HG03103 (cell line): ENCODE measurements around the gene STS.

Experiments used
- ATAC-seq: cut with Tn5 transposase; IDR thresholded peaks from one replicate; pipeline ENCODE4 v1.9.1; 2021; ENCODE audit warnings: low read depth; ENCODE audit not compliant: unreplicated experiment

The STS gene

DNA sequence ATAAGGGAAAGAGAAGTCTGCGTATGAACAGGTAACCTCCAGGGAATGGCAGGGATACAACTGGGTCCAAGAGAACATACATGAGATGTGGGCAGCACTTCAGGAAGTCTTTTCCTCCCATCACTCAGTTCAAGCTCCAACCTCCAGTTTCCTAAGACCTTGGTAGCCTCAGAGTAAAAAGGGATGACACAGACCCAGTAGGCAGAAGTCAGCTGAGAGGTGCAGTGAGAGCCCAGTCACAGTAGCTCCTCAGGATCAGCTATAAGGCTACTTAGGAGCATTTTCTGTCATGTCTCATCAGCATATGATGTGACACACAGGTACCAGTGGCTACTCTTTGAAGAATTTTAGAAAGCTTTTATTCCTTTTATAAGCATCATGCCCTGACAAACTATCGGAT, 12.5 kb upstream of the STS start:
- no peak for ATAC-seq

DNA sequence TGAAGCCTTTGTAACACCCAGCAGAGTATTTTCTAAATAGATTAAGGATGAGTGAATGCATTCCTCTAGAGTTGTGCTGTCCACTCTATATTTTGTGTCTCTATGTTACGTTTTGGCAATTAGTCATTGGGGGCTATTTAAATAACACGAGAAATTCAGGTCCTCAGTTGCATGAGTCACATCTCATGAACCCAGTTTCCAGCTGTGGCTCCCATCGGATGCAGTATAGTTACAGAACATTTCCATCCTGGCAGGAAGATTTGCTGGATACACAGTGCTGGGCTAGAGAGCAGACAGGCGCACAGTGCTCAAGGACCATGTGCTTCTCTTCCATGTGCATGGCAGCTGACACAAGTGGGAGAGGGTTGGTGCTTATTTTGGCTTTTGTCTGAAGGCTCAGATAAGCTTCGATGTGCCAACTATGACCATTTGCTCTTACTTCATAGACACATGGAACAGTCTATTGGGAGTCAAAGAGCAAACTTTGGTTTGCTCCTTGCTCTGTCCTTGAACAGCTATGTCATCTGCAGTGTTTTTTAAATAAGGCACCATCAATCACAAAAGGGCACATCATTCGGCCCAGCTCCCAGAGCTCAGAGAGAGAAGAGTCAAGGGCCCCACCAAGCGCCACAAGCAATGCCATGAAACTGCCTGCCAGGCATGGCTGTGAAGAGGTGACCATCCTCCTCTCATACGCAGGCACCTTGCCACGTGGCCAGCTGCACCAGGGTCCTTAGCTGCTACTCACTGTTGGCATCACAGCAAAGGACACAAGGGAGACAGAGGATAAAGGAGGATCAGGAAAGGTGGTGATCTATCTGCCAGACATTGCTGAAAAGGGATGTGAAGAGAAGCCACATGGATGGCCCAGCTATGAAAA, 8.1 kb upstream of the STS start:
- ATAC-seq, result no peak

DNA sequence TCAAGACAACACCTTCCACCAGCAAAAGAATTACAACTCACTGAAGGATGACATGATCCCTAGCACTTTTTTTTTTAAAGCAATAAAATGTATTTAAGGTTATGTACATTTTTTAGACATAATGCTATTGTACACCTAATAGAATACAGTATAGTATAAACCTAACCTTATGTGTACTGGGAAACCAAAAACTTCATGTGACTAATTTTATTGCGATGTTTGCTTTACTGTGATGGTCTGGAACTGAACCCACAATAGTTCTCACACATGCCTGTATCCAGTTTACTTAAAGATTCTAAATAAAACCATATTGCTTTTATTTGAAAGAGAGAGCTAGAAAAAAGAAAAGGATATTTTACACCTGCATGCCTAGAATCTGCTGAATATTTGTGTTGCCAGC, 4.4 kb upstream of the STS start:
- ATAC-seq, result no peak

DNA sequence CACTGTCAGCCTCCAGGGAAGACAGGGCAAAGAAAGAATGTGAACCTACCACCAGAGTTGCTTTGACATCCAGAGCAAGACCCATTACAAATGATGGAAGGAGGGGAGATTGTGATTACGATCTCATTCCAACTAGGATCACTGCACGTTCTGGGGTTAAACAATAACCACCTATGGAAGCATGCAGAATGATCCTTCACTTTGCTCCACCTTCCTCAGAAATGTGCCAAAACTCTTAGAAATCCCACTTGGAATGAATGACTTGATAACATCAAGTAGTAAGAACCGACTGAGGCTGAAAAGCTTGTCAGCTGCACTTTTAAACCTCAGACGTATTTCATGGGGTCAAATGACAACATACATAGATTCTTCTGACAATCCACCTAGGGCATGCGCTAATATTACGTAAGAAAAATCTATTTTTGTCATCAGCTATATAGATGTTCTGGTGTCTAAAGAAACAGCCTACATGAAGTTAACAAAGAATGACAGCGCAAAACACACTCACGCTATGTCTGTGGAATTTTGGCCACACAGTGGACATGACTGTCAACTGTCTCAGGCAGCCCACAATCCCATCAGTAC, 3.5 kb upstream of the STS start:
- no peak for ATAC-seq

DNA sequence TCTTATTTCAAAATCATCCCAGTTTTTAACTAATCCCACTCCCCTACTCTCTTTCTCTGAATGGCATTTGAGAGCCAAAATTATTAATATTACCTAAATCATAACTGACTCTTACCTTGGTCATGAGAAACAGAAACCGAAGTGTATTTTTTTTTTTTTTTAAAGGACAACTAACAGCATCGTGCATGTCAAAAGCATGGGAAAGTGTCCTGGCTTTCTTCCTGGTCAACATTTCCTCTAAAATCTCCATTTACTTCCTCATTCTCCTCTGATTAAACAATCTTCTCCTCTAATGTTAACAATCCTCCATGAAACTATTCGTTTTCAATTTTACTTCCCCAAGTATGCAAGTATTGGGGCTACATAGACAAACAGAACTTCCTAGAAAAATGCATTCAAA, 2.1 kb upstream of the STS start:
- ATAC-seq, result no peak

DNA sequence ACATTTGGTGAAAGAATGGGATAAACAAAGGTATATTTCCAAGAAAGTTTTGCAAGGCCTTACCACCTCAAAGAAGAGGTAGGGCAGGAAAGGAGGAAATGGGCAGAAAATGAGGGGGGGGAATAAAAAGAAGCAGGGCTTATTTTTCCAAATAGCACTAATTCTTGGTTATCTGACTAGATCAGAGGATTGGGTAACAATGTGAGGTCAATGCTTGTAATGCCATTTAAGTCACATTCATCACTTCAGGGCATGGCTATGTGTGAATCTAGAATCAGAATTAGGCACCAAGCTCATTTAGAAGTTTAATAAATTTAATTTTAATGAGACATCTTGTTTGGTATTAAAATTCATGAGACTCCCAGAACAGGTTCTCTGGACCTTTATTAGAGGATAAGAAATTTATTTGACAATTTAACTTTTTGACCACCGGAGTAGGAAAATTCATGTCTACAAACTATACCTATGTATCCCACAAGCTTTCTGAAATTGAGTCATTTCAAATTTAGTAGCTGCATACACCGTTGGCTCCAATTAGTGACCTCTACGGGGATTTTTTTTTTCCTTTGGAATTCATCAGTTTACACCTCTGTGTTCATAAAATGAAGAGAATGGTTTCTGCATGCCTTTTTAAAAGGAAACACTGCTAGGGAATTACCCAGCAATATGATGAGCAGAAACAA, 1.4 kb upstream of the STS start:
- no peak for ATAC-seq

DNA sequence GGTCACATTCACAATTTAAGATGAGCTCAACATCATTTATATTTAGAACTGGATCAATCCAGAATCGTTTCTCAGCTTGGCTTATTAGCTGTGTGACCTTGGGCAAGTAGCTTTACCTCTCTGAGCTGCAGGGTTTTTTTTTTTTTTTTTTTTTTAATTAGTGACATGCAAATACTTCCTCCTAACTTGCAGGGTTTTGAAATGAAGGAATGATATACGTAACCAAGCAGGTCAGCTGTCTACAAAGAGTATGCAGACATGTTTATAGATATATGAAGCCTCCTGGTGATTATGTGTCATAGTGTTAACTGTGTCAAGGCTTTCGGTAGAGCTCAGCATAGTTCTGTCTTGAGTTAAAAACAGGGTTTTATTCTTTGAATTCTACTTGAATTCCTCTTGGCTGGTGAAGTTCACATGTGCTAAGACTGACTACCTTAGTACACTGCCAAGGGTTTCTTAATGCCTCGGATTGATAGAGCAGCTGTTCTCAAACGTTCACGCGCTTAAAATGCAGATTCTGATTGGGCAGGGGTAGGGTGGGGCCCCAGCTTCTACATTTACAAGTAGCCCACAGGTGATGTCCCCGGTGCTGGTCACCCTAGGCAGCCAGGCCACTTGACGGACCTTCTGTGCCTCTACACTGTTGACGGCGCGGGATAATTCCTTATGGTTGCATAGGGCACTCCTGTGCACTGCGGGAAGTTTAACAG, 654 bp upstream of the STS start:
- peak; percentile 11 for ATAC-seq

DNA sequence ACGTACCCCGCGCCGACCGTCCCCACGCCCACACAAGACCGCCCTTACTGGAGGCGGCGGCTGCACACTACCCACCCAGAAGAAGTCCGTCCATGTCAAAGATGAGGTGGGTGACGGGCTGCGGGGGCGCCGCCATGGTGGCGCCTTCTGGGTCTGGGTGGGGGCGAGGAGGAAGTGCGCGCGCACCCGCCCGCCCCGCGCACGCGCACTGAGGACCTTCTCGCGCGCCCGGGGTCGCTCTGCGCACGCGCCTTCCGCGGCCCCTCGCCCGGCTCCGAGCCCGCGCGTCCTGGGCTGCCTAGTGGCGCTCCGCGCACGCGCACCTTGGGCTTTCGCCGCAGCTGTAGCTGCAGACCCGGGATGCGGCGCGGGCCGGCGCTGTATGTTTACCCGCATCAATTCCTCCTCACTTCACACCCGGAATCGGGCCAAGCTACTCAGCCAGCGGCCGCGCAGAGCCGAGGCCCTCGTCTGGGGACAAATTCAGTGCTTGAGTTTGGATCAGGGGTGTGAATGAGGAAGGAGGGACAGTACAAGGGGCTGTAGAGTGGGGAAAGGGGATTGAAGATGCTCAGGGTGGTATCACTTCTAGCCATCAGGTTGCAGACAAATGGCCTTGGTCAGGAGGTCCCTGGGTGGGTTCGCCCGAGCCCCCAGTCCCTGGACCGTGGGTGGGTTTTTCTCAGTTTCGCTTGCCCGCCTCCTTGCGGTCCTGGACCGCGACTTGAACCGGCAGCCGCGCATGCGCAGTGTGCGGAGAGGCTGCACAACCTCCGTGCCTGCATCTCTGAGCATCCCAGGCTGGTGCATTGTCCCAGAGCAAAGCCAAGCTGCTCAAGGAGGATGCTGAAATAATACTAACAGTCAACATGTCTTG, 704 bp downstream of the STS start, which contains the start of gene PUDP:
Gene PUDP (minus strand): TSS at position 176 of the 877 bp plus-strand sequence. CDS start 40 bp downstream, at position 136.
- peak; percentile 46 for ATAC-seq

DNA sequence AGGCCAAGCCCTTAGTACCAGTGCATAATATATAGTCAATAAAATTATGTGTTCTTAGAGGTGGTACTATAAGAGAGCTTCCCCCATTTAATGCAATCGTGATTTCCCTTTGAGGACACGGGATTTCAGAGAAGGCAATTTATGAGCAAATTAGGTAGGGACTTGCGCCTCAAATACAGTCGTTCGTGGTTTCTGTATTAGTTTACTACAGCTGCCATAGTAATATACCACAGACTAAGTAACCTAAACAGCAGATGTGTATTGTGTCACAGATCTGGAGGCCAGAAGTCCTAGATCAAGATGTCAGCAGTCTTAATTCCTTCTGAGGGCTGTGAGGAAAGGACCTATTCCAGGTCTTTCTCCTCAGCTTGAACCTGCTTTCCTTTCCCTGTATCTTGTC, 1.9 kb downstream of the STS start:
- no peak for ATAC-seq

DNA sequence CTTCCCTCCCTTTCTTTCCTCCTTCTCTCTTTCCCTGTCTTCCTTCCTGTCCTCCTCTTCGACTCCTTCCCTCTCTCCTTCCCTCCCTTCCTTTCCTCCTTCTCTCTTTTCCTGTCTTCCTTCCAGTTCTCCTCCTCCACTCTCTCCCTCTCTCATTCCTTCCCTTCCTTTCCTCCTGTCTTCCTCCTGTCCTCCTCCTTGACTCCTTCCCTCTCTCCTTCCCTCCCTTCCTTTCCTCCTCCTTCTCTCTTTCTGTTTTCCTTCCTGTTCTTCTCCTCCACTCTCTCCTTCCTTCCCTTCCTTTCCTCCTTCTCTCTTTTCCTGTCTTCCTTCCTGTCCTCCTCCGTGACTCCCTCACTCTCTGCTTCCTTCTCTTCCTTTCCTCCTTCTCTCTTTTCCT, 5.7 kb downstream of the STS start:
- ATAC-seq, result no peak

DNA sequence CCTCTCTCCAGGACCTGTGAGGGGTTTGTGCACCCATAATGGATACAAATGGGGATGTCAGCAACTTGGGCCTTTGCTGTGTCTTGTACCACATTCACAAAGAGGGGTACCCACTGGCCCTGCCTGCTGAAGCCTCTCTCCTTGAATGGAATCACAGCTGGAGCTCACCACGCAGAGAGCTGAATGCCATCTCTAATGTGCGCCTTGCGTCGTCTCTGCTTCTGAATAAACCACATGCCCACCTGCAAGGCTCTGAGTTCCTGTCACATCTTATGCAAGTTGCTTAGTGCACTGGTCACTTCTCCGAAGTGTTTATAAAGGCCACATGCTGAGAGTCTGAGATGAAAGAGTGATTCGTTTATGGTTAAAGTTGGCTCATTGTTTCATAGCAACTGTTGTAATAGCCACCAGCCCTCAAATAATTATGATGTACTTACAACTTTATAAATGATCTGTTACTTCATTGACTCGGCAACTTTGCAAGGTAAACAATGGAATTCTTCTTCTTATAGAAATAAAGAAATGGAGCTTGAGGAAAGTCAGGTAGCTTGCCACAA, 6.6 kb downstream of the STS start:
- no peak for ATAC-seq

DNA sequence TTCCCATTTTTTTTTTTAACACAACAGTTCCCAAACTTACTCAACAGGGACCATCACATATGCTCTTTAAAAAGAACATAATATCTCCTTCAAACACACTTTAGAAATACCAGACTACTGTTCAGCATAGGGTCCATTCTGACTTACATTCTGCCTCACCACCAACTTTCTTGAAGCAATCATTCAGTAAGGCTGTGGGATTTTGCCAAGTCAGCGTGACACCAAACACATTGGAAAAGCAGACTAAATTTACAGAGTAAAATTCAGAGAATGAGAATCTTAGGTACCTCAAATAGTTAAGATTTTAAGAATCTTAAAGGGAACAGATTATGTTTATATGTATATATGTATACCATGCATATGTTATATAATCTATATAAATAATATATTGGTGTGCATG, 7.7 kb downstream of the STS start:
- ATAC-seq, result no peak

DNA sequence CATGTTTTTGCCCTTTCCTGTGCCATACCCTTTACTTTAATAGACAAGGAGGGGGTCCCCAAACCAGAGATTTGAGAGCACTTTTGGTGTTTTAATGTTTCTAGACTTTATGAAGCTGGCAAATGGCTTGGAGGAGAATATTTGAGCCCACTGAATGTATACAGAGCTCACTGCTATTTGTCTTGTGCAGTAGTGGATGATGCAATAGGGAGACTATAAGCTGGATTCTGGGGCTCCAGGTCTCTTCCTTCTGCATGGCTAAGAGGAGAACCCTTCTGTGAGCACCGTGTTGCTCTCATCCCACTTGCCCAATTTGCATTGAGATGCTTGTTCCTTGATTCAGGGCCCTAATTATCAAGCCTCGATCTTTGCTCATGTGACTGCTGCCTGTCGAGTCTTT, 9.4 kb downstream of the STS start:
- ATAC-seq, result no peak

DNA sequence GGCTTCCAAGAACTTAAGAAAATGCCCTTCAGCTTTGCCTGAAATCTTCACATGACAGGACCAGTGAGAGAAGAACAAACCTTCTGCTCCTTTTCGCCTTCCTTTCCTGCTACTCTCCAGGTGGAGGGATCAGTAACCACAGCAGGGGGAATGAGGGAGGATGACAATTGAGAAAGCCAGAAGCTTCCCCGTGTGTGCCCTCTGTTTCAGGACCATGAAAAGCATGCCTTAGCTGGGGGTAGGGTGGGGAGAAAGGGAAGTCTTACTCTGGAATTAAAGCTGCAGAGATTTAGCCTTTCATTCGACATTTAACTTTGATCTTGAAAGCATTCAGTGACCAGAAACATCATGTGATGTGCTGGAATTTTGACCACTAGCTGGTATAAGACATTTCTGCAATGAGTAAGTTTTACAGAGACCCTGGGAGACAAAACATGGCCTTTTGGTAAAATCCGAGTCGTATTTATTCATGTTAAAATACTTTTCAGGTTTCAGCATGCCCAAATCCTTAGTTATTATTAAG, 11.0 kb downstream of the STS start:
- ATAC-seq, result no peak

DNA sequence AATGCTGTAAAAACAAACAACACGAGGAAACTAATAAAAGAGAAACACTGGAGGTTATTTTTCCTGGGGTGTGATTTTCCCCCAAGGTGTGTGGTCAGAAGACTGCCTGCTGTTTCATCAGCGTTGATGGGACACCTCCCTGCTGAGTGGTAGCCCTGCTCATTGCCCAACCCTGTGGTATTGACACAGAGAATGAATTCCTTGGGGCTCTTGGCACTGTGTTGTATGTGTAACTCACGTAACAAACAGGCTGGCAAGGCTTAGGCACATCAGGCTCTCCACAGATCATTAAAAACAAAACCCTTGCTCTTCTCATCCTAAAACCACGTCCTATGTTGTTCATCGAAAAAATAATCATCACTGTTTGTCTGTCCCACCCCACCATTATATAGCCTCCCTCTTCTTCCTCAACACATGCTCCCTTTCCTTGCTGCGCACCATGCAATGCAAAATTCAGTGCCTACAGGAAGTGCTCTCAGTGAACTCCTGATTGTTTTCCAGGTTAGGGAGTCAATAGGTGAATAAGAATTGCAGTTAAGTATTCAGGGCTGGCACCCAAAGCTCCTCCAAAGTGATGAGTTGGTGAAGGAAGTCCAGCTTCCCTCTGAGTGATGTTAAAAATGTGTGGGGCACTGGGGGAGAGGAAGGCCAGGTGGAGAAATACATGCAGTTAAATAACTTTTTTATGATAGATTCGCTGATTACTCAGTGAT, 11.8 kb downstream of the STS start:
- no peak for ATAC-seq

DNA sequence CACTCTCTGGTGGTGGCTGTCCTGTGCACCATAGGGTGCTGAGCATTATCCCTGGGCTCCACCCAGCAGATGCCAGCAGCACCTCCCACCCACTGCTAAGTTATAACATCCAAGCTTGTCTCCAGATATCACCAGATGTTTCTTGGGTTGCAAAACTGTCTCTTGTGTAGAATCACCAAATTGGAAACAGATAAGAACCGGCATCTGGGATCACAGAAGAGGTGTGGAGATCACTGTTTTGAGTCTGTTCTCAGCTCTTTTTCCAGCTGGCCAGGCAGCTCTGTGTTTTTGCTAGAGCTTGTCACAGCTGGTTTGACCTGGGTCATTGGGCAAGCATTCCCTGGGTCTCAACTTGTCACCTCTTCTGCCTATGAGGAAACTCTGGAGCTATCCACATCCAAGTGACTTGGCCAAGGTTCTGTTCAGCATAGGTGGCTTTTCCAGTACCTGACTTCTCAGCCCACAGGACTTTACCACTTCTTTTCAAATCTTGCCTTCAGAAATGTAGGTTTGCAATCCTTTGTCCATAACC, 15.7 kb downstream of the STS start:
- no peak for ATAC-seq

DNA sequence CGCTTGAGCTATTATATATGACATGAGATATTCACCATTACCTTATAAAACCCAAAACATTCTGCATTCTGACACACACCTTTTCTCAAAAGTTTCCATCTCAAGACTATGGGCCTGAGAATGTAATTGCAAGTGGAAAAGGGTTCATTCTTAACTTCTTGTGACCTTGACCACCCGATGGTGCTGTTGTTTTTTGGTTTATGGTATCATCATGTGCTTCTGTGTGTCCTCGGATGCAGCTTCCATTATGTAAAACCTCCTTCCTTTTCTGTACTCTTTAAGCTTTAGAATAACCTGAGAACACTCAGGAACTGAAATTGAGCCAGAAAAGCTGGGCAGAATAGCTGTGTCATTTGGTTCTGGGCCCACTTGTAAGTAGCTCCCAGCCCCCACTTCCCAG, 16.7 kb downstream of the STS start:
- ATAC-seq, result no peak

DNA sequence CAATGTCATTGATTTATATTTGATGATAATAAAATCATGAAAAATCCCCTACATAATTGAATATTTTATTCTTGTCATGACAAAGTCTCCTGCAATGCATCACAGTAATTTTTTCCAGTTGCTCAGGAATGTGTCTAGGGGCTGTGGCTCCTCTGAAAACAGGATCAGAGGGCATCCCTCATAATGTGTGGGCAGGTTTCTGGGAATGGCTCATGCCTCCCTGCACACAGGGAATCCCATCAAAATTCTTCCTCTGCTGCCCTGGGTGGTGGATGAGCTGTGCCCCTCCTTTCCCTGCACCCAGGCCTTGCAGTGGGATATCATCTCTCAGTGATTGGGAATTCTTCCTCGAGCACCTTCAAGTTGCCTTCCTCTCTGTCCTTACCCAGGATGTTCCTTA, 20.9 kb downstream of the STS start:
- no peak for ATAC-seq

DNA sequence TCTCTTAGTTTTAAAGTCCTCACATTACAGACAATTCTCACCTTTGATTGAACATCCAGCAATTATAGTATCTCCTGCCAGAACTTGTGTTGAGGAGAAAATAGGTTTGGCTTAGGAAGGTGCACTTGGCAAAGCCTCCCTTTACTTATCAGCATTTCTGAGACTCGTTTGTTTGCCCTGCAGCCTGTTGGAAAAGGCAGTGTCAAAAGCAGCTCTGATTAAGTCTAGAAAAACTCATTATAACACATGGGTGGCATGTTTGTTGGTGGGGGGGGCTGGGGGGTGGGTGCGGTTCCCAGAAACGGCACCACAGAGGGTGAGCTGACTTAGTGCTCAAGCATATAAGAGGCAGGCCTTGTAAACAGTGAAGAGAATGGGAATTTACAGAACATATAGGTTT, 22.1 kb downstream of the STS start:
- no peak for ATAC-seq
